ENCODE data around the gene GPN1. TPM values are rescaled to one million over a fixed set of nuclear protein-coding genes. Genes with fewer than 3 reads are reported as not detected.
"Not testable (repeated sequence)": the region's sequence is repeated elsewhere in the genome, so short reads cannot be mapped to it uniquely, and the experiment has no call there.

The GPN1 gene
- total RNA-seq = 10 to 100 TPM; 38.5 to 55.4 TPM

DNA sequence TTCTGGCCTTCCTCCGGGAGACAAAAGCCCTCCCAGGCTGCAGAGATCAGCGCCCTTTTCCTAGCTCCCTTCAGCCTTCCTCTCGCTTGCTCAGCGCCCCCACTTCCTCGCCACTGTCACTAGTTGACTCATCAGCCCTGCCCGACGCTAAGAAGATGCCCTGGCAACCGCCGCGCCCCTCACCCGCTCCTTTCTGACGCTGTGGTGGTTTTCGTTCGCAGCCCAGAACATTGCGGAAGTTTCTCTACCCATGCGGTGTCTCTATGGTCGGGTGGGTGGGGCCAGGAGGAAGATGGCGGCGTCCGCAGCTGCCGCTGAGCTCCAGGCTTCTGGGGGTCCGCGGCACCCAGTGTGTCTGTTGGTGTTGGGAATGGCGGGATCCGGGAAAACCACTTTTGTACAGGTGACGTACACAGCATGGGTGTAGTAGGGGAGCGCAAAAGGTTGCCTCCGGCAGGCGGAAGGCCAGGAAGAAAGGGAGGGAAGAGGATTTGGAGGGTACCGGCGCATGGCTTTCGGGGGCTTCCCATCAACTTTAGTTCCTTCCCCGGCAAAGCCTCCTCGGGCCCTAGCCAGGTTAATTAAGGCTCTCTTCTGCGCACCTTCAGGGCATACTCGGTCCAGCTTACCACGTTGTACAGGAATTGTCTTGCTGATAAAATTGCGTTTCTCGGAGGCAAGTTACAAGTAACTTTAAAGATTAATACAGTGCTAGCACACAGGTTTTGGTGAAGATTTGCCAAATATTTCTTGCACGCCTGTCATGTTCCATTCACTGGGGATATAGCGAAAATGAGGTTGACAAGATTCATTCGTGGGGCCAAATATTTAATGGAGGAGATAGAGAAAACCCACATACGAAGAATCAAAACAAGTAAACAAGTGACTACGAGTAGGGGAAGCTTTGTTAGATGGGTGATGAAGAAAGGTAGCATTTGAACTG lies at the start of gene GPN1, which contains the start of gene CCDC121:
TSS of gene GPN1 (plus strand) at position 284 of the 943 bp plus-strand sequence. CDS start at position 293, 9 bp downstream.
TSS of gene CCDC121 (minus strand) at position 246 of the 943 bp plus-strand sequence. CDS start 1,213 bp downstream, outside the sequence.
- ATAC-seq (replicated peaks) = peak; percentile 97
- H3K36me3 Mint-ChIP-seq (ENCODE audit: low read depth) = peaks cover 12% of the 10 kb centered on the region
- H3K4me3 Mint-ChIP-seq = no peak within 1 kb of the TSS
- H3K9me3 Mint-ChIP-seq = no peaks in the 10 kb centered on the region
- H3K27ac Mint-ChIP-seq = no peak within 1 kb of the TSS
- peaks cover 28% of the 10 kb centered on the region for H3K4me1 Mint-ChIP-seq
- H3K27me3 Mint-ChIP-seq = no peaks in the 10 kb centered on the region

- no peak overlapping the region for H3K27ac Mint-ChIP-seq
- no peak for ATAC-seq (replicated peaks)
- H3K9me3 Mint-ChIP-seq = no peaks in the 10 kb centered on the region
- H3K27me3 Mint-ChIP-seq = no peaks in the 10 kb centered on the region
- peaks cover 35% of the 10 kb centered on the region for H3K36me3 Mint-ChIP-seq (ENCODE audit: low read depth)
- H3K4me3 Mint-ChIP-seq = peak overlapping the region; percentile 95
- peaks cover 21% of the 10 kb centered on the region for H3K4me1 Mint-ChIP-seq
Observed at GRCh38 chr2:27581417-27582128, 47.3 kb upstream of the GPN1 start.

GRCh38 chr2:27582129-27582694 lies 46.6 kb upstream of the GPN1 start:
- Mint-ChIP-seq H3K27me3 (no peaks in the 10 kb centered on the region), H3K36me3 (ENCODE audit: low read depth) (peaks cover 41% of the 10 kb centered on the region), H3K4me1 (peaks cover 28% of the 10 kb centered on the region), H3K9me3 (no peaks in the 10 kb centered on the region), H3K27ac (peak overlapping the region; percentile 96), H3K4me3 (peak overlapping the region; percentile 95)
- no peak for ATAC-seq (replicated peaks)

- Mint-ChIP-seq H3K9me3 (no peaks in the 10 kb centered on the region), H3K36me3 (ENCODE audit: low read depth) (peaks cover 46% of the 10 kb centered on the region), H3K4me3 (peak within 1 kb of the TSS; percentile 95), H3K27me3 (no peaks in the 10 kb centered on the region), H3K27ac (peak within 1 kb of the TSS; percentile 96), H3K4me1 (peaks cover 29% of the 10 kb centered on the region)
- peak; percentile 89 for ATAC-seq (replicated peaks)
Observed at GRCh38 chr2:27582695-27583389, 46.0 kb upstream of the GPN1 start, which contains the start of gene ZNF512. TSS of gene ZNF512 (plus strand) at chr2:27583042. CDS start at chr2:27583113, 71 bp downstream.

- Mint-ChIP-seq H3K36me3 (ENCODE audit: low read depth) (peaks cover 53% of the 10 kb centered on the region), H3K4me3 (peak overlapping the region; percentile 95), H3K4me1 (peaks cover 33% of the 10 kb centered on the region), H3K27me3 (no peaks in the 10 kb centered on the region), H3K9me3 (no peaks in the 10 kb centered on the region), H3K27ac (peak overlapping the region; percentile 96)
- ATAC-seq (replicated peaks) = no peak
Observed at GRCh38 chr2:27583390-27583915, 45.4 kb upstream of the GPN1 start.

DNA sequence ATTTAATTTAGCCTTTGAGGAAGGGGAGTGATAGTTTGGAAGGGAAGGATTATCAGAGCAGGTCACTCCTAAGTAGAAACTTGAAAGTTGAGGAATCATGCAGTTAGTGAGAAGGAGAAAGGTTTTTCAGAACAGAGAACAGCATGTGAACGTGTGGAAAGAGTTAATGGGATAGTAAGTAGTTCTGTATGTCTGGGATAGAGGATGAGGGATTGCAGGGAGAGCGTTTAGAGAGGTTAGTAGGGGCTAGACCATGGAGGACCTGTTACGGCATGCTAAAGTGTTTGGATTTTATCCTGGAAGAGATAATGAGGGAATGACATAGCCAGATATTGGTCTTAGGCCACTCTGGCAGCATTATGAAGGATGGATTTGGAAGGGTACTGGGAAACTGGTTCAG lies 44.3 kb upstream of the GPN1 start:
- Mint-ChIP-seq H3K4me1 (peaks cover 35% of the 10 kb centered on the region), H3K27ac (peak overlapping the region; percentile 96), H3K4me3 (peak overlapping the region; percentile 95), H3K36me3 (ENCODE audit: low read depth) (peaks cover 58% of the 10 kb centered on the region), H3K9me3 (no peaks in the 10 kb centered on the region), H3K27me3 (no peaks in the 10 kb centered on the region)
- no peak for ATAC-seq (replicated peaks)

DNA sequence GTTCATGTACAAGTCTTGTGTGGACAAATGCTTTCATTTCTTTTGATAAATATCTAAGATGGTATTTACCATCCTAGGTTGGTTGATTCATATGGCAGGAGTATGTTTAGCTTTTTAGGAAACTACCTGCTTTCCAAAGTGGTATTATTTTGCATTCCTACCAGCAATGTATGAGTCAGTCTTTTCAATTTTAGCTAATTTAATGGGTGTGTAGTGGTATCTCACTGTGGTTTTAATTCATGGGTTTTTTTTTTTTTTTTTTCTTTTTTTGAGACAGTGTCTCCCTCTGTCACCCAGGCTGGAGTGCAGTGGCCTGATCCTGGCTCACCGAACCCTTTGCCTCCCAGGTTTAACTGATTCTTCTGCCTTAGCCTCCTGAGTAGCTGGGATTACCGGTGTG lies 41.8 kb upstream of the GPN1 start:
- peak; percentile 62 for ATAC-seq (replicated peaks)
- Mint-ChIP-seq H3K27me3 (no peaks in the 10 kb centered on the region), H3K9me3 (peaks cover 5% of the 10 kb centered on the region), H3K36me3 (ENCODE audit: low read depth) (peaks cover 77% of the 10 kb centered on the region), H3K27ac (peak overlapping the region; percentile 96), H3K4me3 (peak overlapping the region; percentile 95), H3K4me1 (peaks cover 40% of the 10 kb centered on the region)

- Mint-ChIP-seq H3K4me3 (peak overlapping the region; percentile 95), H3K36me3 (ENCODE audit: low read depth) (peaks cover 78% of the 10 kb centered on the region), H3K27me3 (no peaks in the 10 kb centered on the region), H3K4me1 (peaks cover 40% of the 10 kb centered on the region), H3K27ac (no peak overlapping the region), H3K9me3 (peaks cover 5% of the 10 kb centered on the region)
- no peak for ATAC-seq (replicated peaks)
Observed at GRCh38 chr2:27588308-27588707, 40.5 kb upstream of the GPN1 start.

GRCh38 chr2:27591745-27592144 lies 37.1 kb upstream of the GPN1 start:
- peak overlapping the region; percentile 54 for H3K27ac Mint-ChIP-seq
- no peaks in the 10 kb centered on the region for H3K27me3 Mint-ChIP-seq
- H3K9me3 Mint-ChIP-seq = peaks cover 5% of the 10 kb centered on the region
- peak; percentile 44 for ATAC-seq (replicated peaks)
- H3K4me1 Mint-ChIP-seq = peaks cover 22% of the 10 kb centered on the region
- H3K36me3 Mint-ChIP-seq (ENCODE audit: low read depth) = peaks cover 80% of the 10 kb centered on the region
- H3K4me3 Mint-ChIP-seq = no peak overlapping the region

- peaks cover 5% of the 10 kb centered on the region for H3K9me3 Mint-ChIP-seq
- H3K4me1 Mint-ChIP-seq = peaks cover 16% of the 10 kb centered on the region
- no peak for ATAC-seq (replicated peaks)
- H3K4me3 Mint-ChIP-seq = no peak overlapping the region
- H3K27me3 Mint-ChIP-seq = no peaks in the 10 kb centered on the region
- H3K36me3 Mint-ChIP-seq (ENCODE audit: low read depth) = peaks cover 81% of the 10 kb centered on the region
- no peak overlapping the region for H3K27ac Mint-ChIP-seq
Observed at GRCh38 chr2:27593240-27593639, 35.6 kb upstream of the GPN1 start.

DNA sequence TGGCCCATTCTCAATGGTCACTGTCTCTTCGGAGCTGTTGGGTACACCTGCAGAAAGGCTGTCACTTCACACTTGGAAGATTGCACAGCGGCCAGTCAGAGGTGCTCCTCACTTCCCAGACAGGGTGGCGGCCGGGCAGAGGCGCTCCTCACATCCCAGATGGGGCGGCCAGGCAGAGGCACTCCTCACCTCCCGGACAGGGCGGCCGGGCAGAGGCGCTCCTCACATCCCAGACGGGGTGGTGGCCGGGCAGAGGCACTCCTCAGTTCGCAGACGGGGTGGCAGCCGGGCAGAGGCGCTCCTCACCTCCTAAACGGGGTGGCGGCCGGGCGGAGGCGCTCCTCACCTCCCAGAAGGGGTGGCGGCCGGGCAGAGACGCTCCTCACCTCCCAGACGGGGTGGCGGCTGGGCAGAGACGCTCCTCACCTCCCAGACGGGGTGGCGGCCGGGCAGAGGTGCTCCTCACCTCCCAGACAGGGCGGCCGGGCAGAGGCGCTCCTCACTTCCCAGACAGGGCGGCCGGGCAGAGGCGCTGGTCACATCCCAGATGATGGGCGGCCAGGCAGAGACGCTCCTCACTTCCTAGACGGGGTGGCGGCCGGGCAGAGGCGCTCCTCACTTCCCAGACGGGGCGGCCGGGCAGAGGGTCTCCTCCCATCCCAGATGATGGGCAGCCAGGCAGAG lies 34.7 kb upstream of the GPN1 start:
- peaks cover 87% of the 10 kb centered on the region for H3K36me3 Mint-ChIP-seq (ENCODE audit: low read depth)
- not testable (repeated sequence) for H3K4me3 Mint-ChIP-seq; H3K27me3 Mint-ChIP-seq; ATAC-seq (replicated peaks); H3K27ac Mint-ChIP-seq; H3K9me3 Mint-ChIP-seq
- peaks cover 16% of the 10 kb centered on the region for H3K4me1 Mint-ChIP-seq

- not testable (repeated sequence) for H3K9me3 Mint-ChIP-seq
- H3K4me1 Mint-ChIP-seq = peaks cover 13% of the 10 kb centered on the region
Observed at GRCh38 chr2:27595412-27595811, 33.4 kb upstream of the GPN1 start.

DNA sequence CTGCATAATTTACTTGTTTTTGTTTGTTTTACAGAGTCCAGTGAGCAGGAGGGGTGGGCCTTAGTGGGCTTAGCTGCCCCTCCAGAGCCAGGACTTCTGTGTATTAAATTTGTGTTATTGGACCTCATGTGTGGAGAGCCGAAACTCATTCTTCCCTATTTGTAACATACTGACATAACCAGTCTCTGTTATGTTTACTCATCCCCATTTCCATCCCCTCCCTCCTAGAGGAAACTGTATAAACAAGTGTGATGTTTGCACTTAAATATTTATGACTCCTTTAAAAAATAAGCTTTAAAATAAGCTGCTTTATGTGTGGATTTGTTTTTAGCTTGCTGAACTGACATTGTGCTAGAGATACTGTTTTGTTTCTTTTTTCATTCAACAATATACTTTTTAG lies 32.2 kb upstream of the GPN1 start:
- Mint-ChIP-seq H3K9me3 (no peaks in the 10 kb centered on the region), H3K27me3 (no peaks in the 10 kb centered on the region), H3K27ac (peak overlapping the region; percentile 77), H3K4me1 (peaks cover 13% of the 10 kb centered on the region), H3K4me3 (no peak overlapping the region), H3K36me3 (ENCODE audit: low read depth) (peaks cover 90% of the 10 kb centered on the region)
- ATAC-seq (replicated peaks) = no peak

More at GRCh38 chr2:27595412-27595811, 33.4 kb upstream of the GPN1 start:
- ATAC-seq (replicated peaks); H3K4me3 Mint-ChIP-seq; H3K27me3 Mint-ChIP-seq: not testable (repeated sequence)
- peak overlapping the region; percentile 23 for H3K27ac Mint-ChIP-seq
- H3K36me3 Mint-ChIP-seq (ENCODE audit: low read depth) = peaks cover 87% of the 10 kb centered on the region
